Breast epithelium (tissue), 4 donors: ENCODE measurements around the gene SSB. TPM values are rescaled to one million over a fixed set of nuclear protein-coding genes. Genes with fewer than 3 reads are reported as not detected.
"Not testable (repeated sequence)": the region's sequence is repeated elsewhere in the genome, so short reads cannot be mapped to it uniquely, and the experiment has no call there.

ENCODE experiments used
- DNase-seq, 2 donors: peaks; one replicate each; pipeline ENCODE4 v3.0.0-alpha.2; 2019; ENCODE audit warnings: low spot score in 2 of 2
- H3K27ac ChIP-seq, 2 donors: fragments of 200-600 bp; sonication (generic) in 1 of 2; one replicate each; pipeline ENCODE4 v1.5.1; 2016 to 2019; ENCODE audit warnings: mild to moderate bottlenecking in 1 of 2
- H3K27me3 ChIP-seq, 2 donors: fragments of 200-600 bp; sonication (generic) in 1 of 2; one replicate each; pipeline versions ENCODE4 v1.5.1 to v1.6.0; 2017 to 2019; ENCODE audit warnings: control low read depth in 1 of 2, mild to moderate bottlenecking in 1 of 2
- H3K36me3 ChIP-seq: fragments of 200-600 bp; one replicate; pipeline ENCODE4 v1.5.1; 2019
- H3K4me1 ChIP-seq, 2 donors: fragments of 200-600 bp; sonication (generic); one replicate each; pipeline ENCODE4 v1.5.1; 2016 to 2019; ENCODE audit warnings: control low read depth in 1 of 2
- H3K4me3 ChIP-seq, 3 donors: fragments of 200-600 bp; sonication (generic); 1 replicate in 2 of 3; 2 replicates in 1 of 3; pipeline ENCODE4 v1.5.1; 2016 to 2019; ENCODE audit warnings: mild to moderate bottlenecking in 3 of 3, moderate library complexity in 2 of 3
- H3K9me3 ChIP-seq, 2 donors: fragments of 200-600 bp; sonication (generic) in 1 of 2; one replicate each; pipeline ENCODE4 v1.5.1; 2016 to 2019; ENCODE audit warnings: control low read depth in 1 of 2
- CTCF ChIP-seq, 3 donors: fragments of 450-650 bp; IDR thresholded peaks; one replicate each; pipeline ENCODE4 v1.5.1; 2016 to 2017; ENCODE audit warnings: antibody characterized with exemption in 3 of 3, mild to moderate bottlenecking in 3 of 3, moderate library complexity in 3 of 3
- POLR2A ChIP-seq: fragments of 450-650 bp; IDR thresholded peaks from one replicate; pipeline ENCODE4 v1.6.1; 2016; ENCODE audit warnings: antibody characterized with exemption, mild to moderate bottlenecking, moderate library complexity
- POLR2AphosphoS5 ChIP-seq, 3 donors: sonication (generic); formaldehyde crosslinking; IDR thresholded peaks; one replicate each; pipeline ENCODE4 v1.6.1; 2017; ENCODE audit warnings: antibody characterized with exemption in 3 of 3
- intact Hi-C: fragments of 100-400 bp; cut with DNase I; formaldehyde crosslinking; loops from one replicate; pipeline ENCODE4 v1.15.1; 2023; ENCODE audit warnings: low total_unique reads
- total RNA-seq, 3 donors: library from RNA; depleted of rRNA; stranded (reverse); fragments of >200 nt; gene quantifications; one replicate each; pipeline ENCODE4 v1.1.0, GENCODE V29; 2016

Gene SSB
- total RNA-seq, 3 donors from 2014 or later, result 79.0 to 124 (median 109) TPM

DNA sequence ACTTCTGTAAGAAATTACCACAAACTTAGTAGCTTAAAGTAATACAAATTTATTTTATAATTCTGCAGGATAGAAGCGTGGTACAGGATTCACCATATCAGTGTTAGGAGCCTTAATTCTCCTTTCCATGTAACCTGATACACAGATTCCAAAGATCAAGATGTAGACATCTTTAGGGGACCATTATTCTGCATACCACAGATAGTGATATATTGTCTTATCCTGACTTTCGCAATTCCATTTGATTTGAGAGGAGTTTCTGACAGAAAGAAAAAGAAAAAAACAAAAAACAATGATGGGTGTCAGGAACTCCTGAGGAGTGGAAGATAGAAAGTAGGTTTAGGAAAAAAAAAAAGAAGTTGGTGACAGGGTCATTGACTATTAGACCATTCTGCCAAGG lies 40.9 kb upstream of the SSB start:
- intact Hi-C loops, result no loop called here
- Histone ChIP-seq H3K27ac (no peak overlapping the region), H3K9me3 (no peaks in the 10 kb centered on the region), H3K36me3 (no peaks in the 10 kb centered on the region), H3K27me3 (no peaks in the 10 kb centered on the region), H3K4me1 (no peaks in the 10 kb centered on the region), H3K4me3 (no peak overlapping the region)
- no peak for TF ChIP-seq POLR2A
- TF ChIP-seq CTCF (IDR thresholded peaks at IDR 0.05), result no peak
- no peak for TF ChIP-seq POLR2AphosphoS5 (IDR thresholded peaks at IDR 0.05)
- no peak for DNase-seq

GRCh38 chr2:169759987-169760386 lies 38.7 kb upstream of the SSB start:
- no peak overlapping the region for H3K4me3 ChIP-seq
- TF ChIP-seq CTCF (IDR thresholded peaks at IDR 0.05) (no peak), POLR2AphosphoS5 (IDR thresholded peaks at IDR 0.05) (no peak), POLR2A (no peak)
- H3K36me3 ChIP-seq, result no peaks in the 10 kb centered on the region
- H3K27ac ChIP-seq, result no peak overlapping the region
- no peaks in the 10 kb centered on the region for H3K27me3 ChIP-seq
- no peaks in the 10 kb centered on the region for H3K9me3 ChIP-seq
- DNase-seq, result no peak
- intact Hi-C loops, result no loop called here
- H3K4me1 ChIP-seq, result no peaks in the 10 kb centered on the region

GRCh38 chr2:169760798-169761197 lies 37.9 kb upstream of the SSB start:
- H3K36me3 ChIP-seq, DNase-seq, H3K9me3 ChIP-seq, intact Hi-C loops, H3K27me3 ChIP-seq, H3K27ac ChIP-seq, H3K4me3 ChIP-seq, H3K4me1 ChIP-seq: not testable (repeated sequence)

- Histone ChIP-seq H3K36me3 (no peaks in the 10 kb centered on the region), H3K9me3 (no peaks in the 10 kb centered on the region), H3K27ac (no peak overlapping the region), H3K4me3 (no peak overlapping the region), H3K4me1 (no peaks in the 10 kb centered on the region), H3K27me3 (no peaks in the 10 kb centered on the region)
- TF ChIP-seq POLR2AphosphoS5 (IDR thresholded peaks at IDR 0.05) (no peak), CTCF (IDR thresholded peaks at IDR 0.05) (no peak), POLR2A (no peak)
- no peak for DNase-seq
- intact Hi-C loops, result no loop called here
Observed at GRCh38 chr2:169761251-169761969, 37.3 kb upstream of the SSB start.

- Histone ChIP-seq H3K4me3 (no peak overlapping the region), H3K36me3 (no peaks in the 10 kb centered on the region), H3K27ac (no peak overlapping the region), H3K27me3 (no peaks in the 10 kb centered on the region), H3K4me1 (no peaks in the 10 kb centered on the region), H3K9me3 (no peaks in the 10 kb centered on the region)
- no peak for DNase-seq
- TF ChIP-seq CTCF (IDR thresholded peaks at IDR 0.05) (no peak), POLR2AphosphoS5 (IDR thresholded peaks at IDR 0.05) (no peak), POLR2A (no peak)
- intact Hi-C loops, result no loop called here
Observed at GRCh38 chr2:169761970-169762292, 36.7 kb upstream of the SSB start.

DNA sequence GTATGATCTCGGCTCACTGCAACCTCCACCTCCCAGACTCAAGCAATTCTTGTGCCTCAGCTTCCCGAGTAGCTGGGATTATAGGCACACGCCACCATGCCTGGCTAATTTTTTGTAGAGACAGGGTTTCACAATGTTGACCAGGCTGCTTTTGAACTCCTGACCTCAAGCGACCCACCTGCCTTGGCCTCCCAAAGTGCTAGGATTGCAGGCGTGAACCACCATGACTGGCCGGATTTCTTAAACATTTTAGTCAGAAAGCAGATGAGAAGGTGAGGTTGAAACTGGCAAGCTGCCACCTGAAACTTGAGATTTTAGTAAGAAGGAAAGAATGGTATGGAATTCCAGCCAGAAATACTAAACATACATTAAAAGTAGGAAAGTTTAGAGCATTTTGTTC lies 33.1 kb upstream of the SSB start:
- no peak overlapping the region for H3K27ac ChIP-seq
- intact Hi-C loops, result no loop called here
- H3K4me3 ChIP-seq, result no peak overlapping the region
- no peak for DNase-seq
- H3K9me3 ChIP-seq, result no peaks in the 10 kb centered on the region
- no peaks in the 10 kb centered on the region for H3K36me3 ChIP-seq
- peaks cover 0 to 5% of the 10 kb centered on the region in 2 donors for H3K27me3 ChIP-seq
- TF ChIP-seq POLR2A (no peak), CTCF (IDR thresholded peaks at IDR 0.05) (no peak), POLR2AphosphoS5 (IDR thresholded peaks at IDR 0.05) (no peak)
- no peaks in the 10 kb centered on the region for H3K4me1 ChIP-seq
